HepG2 (cell line): ENCODE data around the gene C1QTNF12. TPM values are rescaled to one million over a fixed set of nuclear protein-coding genes. Genes with fewer than 3 reads are reported as not detected.

Experiments used
- EHMT2 ChIP-seq: fragments of 200-600 bp; sonication (generic); IDR thresholded peaks from 2 replicates; pipeline ENCODE4 v1.7.0; 2017; ENCODE audit warnings: antibody characterized with exemption, low read depth, low read length, borderline replicate concordance
- GATA4 ChIP-seq: sonication (generic); IDR thresholded peaks from 2 replicates; pipeline ENCODE4 v1.6.1; 2016; ENCODE audit warnings: antibody characterized with exemption, low read depth, borderline replicate concordance
- GZF1 ChIP-seq: sonication (generic); formaldehyde crosslinking; IDR thresholded peaks from 2 replicates; pipeline ENCODE4 v1.5.1; 2020; ENCODE audit warnings: mild to moderate bottlenecking, missing genetic modification reagents
- HES4 ChIP-seq: sonication (generic); formaldehyde crosslinking; IDR thresholded peaks from 2 replicates; pipeline ENCODE4 v1.9.0; 2021; ENCODE audit warnings: mild to moderate bottlenecking, missing genetic modification reagents, borderline replicate concordance
- HMGXB3 ChIP-seq: sonication (generic); formaldehyde crosslinking; IDR thresholded peaks from 2 replicates; pipeline ENCODE4 v1.4.0; 2020; ENCODE audit warnings: missing genetic modification reagents, borderline replicate concordance
- MED1 ChIP-seq: sonication (generic); formaldehyde crosslinking; IDR thresholded peaks from 2 replicates; pipeline ENCODE4 v1.4.0; 2020; ENCODE audit warnings: missing genetic modification reagents
- PAF1 ChIP-seq: IDR thresholded peaks from 2 replicates; pipeline ENCODE4 v1.6.1; 2016; ENCODE audit warnings: missing genetic modification reagents, missing compliant biosample characterization
- RAD21 ChIP-seq: fragments of 450-650 bp; formaldehyde crosslinking; IDR thresholded peaks from 2 replicates; pipeline ENCODE4 v1.5.0; 2020; ENCODE audit warnings: mild to moderate bottlenecking
- REST ChIP-seq, 2 experiments: IDR thresholded peaks; 2 replicates each; pipeline ENCODE4 v1.6.1; 2011 to 2012; ENCODE audit warnings: low read length in 2 of 2, borderline replicate concordance in 1 of 2, low read depth in 1 of 2, mild to moderate bottlenecking in 1 of 2, moderate library complexity in 1 of 2
- SMAD9 ChIP-seq: sonication (generic); formaldehyde crosslinking; IDR thresholded peaks from 2 replicates; pipeline ENCODE4 v1.5.1; 2020; ENCODE audit warnings: mild to moderate bottlenecking, missing genetic modification reagents
- SNAPC5 ChIP-seq: sonication (generic); formaldehyde crosslinking; IDR thresholded peaks from 2 replicates; pipeline ENCODE4 v1.8.1; 2023; ENCODE audit warnings: mild to moderate bottlenecking, missing genetic modification reagents, borderline replicate concordance
- SSRP1 ChIP-seq: IDR thresholded peaks from 2 replicates; pipeline ENCODE4 v1.6.1; 2016; ENCODE audit warnings: control low read depth
- TRAFD1 ChIP-seq: sonication (generic); formaldehyde crosslinking; IDR thresholded peaks from 2 replicates; pipeline ENCODE4 v1.5.1; 2020; ENCODE audit warnings: missing genetic modification reagents, mild to moderate bottlenecking, borderline replicate concordance
- ZNF235 ChIP-seq: sonication (generic); formaldehyde crosslinking; IDR thresholded peaks from 2 replicates; pipeline ENCODE4 v1.8.1; 2023; ENCODE audit warnings: mild to moderate bottlenecking, missing genetic modification reagents, borderline replicate concordance
- ZNF329 ChIP-seq: sonication (generic); formaldehyde crosslinking; IDR thresholded peaks from 2 replicates; pipeline ENCODE4 v1.9.0; 2021; ENCODE audit warnings: low read depth, mild to moderate bottlenecking, missing genetic modification reagents
- ZNF451 ChIP-seq: sonication (generic); formaldehyde crosslinking; IDR thresholded peaks from 2 replicates; pipeline ENCODE4 v1.5.0; 2020; ENCODE audit warnings: mild to moderate bottlenecking, missing genetic modification reagents
- ZNF468 ChIP-seq: sonication (generic); formaldehyde crosslinking; IDR thresholded peaks from 2 replicates; pipeline ENCODE4 v1.8.0; 2022; ENCODE audit warnings: mild to moderate bottlenecking, moderate library complexity, missing genetic modification reagents
- ZNF570 ChIP-seq: sonication (generic); formaldehyde crosslinking; IDR thresholded peaks from 2 replicates; pipeline ENCODE4 v1.4.0; 2020; ENCODE audit warnings: mild to moderate bottlenecking, missing genetic modification reagents, borderline replicate concordance
- ZNF883 ChIP-seq: sonication (generic); formaldehyde crosslinking; IDR thresholded peaks from 2 replicates; pipeline ENCODE4 v1.5.1; 2020; ENCODE audit warnings: mild to moderate bottlenecking, missing genetic modification reagents; ENCODE audit errors: not compliant biosample characterization
- polyA plus RNA-seq, 8 experiments: library from polyadenylated mRNA; depleted of rRNA in 3 of 8; stranded (reverse) in 7 of 8; unstranded in 1 of 8; fragments of >200 nt; fragmentation: Illumina TruSeq in 4 of 8; extraction: Trizol in 4 of 8; gene quantifications; 2 replicates each; pipeline versions ENCODE4 v1.2.1 to v1.2.3, GENCODE V29; 2011 to 2016; ENCODE audit warnings: low read depth in 4 of 8, missing spikeins in 1 of 8, mixed read lengths in 1 of 8; ENCODE audit not compliant: insufficient read depth in 1 of 8
- total RNA-seq, 5 experiments: library from RNA; depleted of rRNA; stranded (reverse); fragments of >200 nt; fragmentation: Illumina TruSeq; extraction: Trizol; gene quantifications; 2 replicates each; pipeline ENCODE4 v1.2.3, GENCODE V29; 2016; ENCODE audit warnings: low read depth in 1 of 5

The C1QTNF12 gene
- total and polyA plus RNA-seq, 2 of the 13 experiments (the other 11 are each of a cell fraction or from before 2014, with no cell fraction given): 0.18 to 0.64 TPM

GRCh38 chr1:1236176-1236763, 10.3 kb downstream of the C1QTNF12 start (continued):
- TF ChIP-seq GZF1: no peak
- no peak for TF ChIP-seq ZNF468 (CRISPR knock-in tag)
- no peak for TF ChIP-seq SMAD9 (CRISPR knock-in tag)
- no peak for TF ChIP-seq REST (IDR thresholded peaks at IDR 0.05; ENCODE audit: borderline replicate concordance in 1 of 2, low read depth in 1 of 2, low read length in 2 of 2)
- TF ChIP-seq ZNF235 (CRISPR knock-in tag): no peak
- TF ChIP-seq SSRP1 (CRISPR knock-in tag): no peak
- TF ChIP-seq TRAFD1 (CRISPR knock-in tag): no peak
- no peak for TF ChIP-seq ZNF451
- no peak for TF ChIP-seq ZNF329 (CRISPR knock-in tag)
- no peak for TF ChIP-seq EHMT2
- peak; percentile 22; the same call in 1 of the 2 replicates for TF ChIP-seq MED1 (CRISPR knock-in tag)
- TF ChIP-seq ZNF570 (CRISPR knock-in tag): no peak
- TF ChIP-seq RAD21 (CRISPR knock-in tag): no peak
- no peak for TF ChIP-seq HMGXB3 (CRISPR knock-in tag)
- TF ChIP-seq GATA4: no peak
- no peak for TF ChIP-seq ZNF883 (CRISPR knock-in tag)
- TF ChIP-seq SNAPC5 (CRISPR knock-in tag): no peak
- no peak for TF ChIP-seq HES4 (CRISPR knock-in tag)
- no peak for TF ChIP-seq PAF1
